Heart left ventricle (tissue), 13 donors: ENCODE measurements around the gene CTSO.

Source experiments
- POLR2A ChIP-seq, 2 donors: fragments of 450-650 bp; IDR thresholded peaks; one replicate each; pipeline ENCODE4 v1.6.1; 2017; ENCODE audit warnings: antibody characterized with exemption in 2 of 2, mild to moderate bottlenecking in 2 of 2, moderate library complexity in 2 of 2
- TF ChIP-seq, protein P1 (sequence below), 12 donors: fragments of 200-600 bp; sonication (generic) in 4 of 12; IDR thresholded peaks; one replicate each; pipeline versions ENCODE4 v1.5.0 to v1.8.0; 2018 to 2022; ENCODE audit warnings: antibody characterized with exemption in 12 of 12, mild to moderate bottlenecking in 5 of 12
- donor health status: ischemic (EF 13 %, LVEDD 7.1; RV severe dilation, severe dysfunction).
- donor health status: DM: no; HTN: yes; CAD: no.
- donor health status: DM: no; HTN: no; CAD: no.
- donor health status: ischemic (EF 25% LVEDD 6.9; RV normal size, moderate dysfunction).
- donor health status: ischemic (EF 25% LVEDD 5.7; RV mildly dilated, moderate dysfunction).
- donor health status: ischemic (EF 35%, LVEDD 5.7; RV mildly dilated, moderate dysfunction).
- donor health status: nonischemic (EF 11% LVEDD 7.7; RV severe dilation, severe dysfunction).
- donor health status: DM: yes; HTN: yes; CAD: no.
- donor health status: PGD.
- donor health status: ischemic (EF 29% LVEDD 5.4; RV normal size, mild dysfunction).
- donor health status: nonischemic (EF 23%, LVEDD 6.1; RV moderate dilation, normal function).

DNA sequence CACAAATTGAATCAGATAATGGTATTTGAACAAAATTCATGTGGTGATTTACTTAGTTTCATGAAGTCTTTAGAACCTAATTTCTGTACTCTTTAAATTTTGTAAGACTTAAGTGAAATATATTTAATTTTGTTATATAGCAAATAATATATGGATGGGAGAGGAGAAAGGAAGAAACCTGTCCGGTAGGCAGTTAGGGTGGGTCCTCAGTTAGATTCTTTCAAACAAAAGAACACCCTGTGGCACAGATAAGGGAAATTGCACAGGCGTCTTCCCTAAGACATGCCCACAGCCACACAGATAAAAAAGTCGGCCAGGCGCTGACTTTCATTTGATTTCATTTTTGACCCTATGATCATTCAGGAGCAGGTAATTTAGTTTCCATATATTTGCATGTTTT, 25.1 kb upstream of the CTSO start:
- TF ChIP-seq, protein P1, sequence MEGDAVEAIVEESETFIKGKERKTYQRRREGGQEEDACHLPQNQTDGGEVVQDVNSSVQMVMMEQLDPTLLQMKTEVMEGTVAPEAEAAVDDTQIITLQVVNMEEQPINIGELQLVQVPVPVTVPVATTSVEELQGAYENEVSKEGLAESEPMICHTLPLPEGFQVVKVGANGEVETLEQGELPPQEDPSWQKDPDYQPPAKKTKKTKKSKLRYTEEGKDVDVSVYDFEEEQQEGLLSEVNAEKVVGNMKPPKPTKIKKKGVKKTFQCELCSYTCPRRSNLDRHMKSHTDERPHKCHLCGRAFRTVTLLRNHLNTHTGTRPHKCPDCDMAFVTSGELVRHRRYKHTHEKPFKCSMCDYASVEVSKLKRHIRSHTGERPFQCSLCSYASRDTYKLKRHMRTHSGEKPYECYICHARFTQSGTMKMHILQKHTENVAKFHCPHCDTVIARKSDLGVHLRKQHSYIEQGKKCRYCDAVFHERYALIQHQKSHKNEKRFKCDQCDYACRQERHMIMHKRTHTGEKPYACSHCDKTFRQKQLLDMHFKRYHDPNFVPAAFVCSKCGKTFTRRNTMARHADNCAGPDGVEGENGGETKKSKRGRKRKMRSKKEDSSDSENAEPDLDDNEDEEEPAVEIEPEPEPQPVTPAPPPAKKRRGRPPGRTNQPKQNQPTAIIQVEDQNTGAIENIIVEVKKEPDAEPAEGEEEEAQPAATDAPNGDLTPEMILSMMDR (IDR thresholded peaks at IDR 0.05), result no peak
- TF ChIP-seq POLR2A (IDR thresholded peaks at IDR 0.05), result no peak
